Keratinocyte (primary cell): ENCODE measurements around the gene NSUN2. TPM values are rescaled to one million over a fixed set of nuclear protein-coding genes. Genes with fewer than 3 reads are reported as not detected.
"Not testable (repeated sequence)": the region's sequence is repeated elsewhere in the genome, so short reads cannot be mapped to it uniquely, and the experiment has no call there.

ENCODE experiments used
- DNase-seq: peaks from one replicate; pipeline ENCODE4 v3.0.0-alpha.2; 2011; ENCODE audit warnings: low read depth, missing footprints, low spot score
- FAIRE-seq: peaks from 2 replicates; lab custom pipeline; 2011; peaks lifted over from hg19 to GRCh38; lab: Jason Lieb, UNC
- H2AFZ ChIP-seq: 2 replicates; pipeline ENCODE4 v1.6.0; 2012; ENCODE audit warnings: low read length, control low read depth, inconsistent platforms; ENCODE audit not compliant: control insufficient read depth
- H3K27ac ChIP-seq: 2 replicates; pipeline ENCODE4 v1.5.1; 2011; ENCODE audit warnings: low read length; ENCODE audit not compliant: control insufficient read depth, insufficient read depth
- H3K27me3 ChIP-seq: 3 replicates; pipeline ENCODE4 v1.6.0; 2011; ENCODE audit warnings: low read length; ENCODE audit not compliant: control insufficient read depth, insufficient read depth; ENCODE audit errors: extremely low read depth
- H3K36me3 ChIP-seq, 2 experiments: 2 replicates in 1 of 2; 3 replicates in 1 of 2; pipeline ENCODE4 v1.5.1; 2011; ENCODE audit warnings: low read length in 2 of 2, mild to moderate bottlenecking in 1 of 2; ENCODE audit not compliant: control insufficient read depth in 2 of 2, insufficient read depth in 2 of 2; ENCODE audit errors: extremely low read depth in 1 of 2
- H3K4me1 ChIP-seq: 3 replicates; pipeline ENCODE4 v1.5.1; 2011; ENCODE audit warnings: low read length; ENCODE audit not compliant: control insufficient read depth, insufficient read depth; ENCODE audit errors: extremely low read depth
- H3K4me2 ChIP-seq: 3 replicates; pipeline ENCODE4 v1.6.0; 2011; ENCODE audit warnings: low read depth, low read length; ENCODE audit not compliant: control insufficient read depth, insufficient read depth; ENCODE audit errors: extremely low read depth
- H3K4me3 ChIP-seq, 3 experiments: fragments of 200-600 bp in 1 of 3; sonication (generic) in 1 of 3; 2 replicates in 2 of 3; 3 replicates in 1 of 3; pipeline ENCODE4 v1.5.1; 2011 to 2016; ENCODE audit warnings: low read length in 3 of 3, mild to moderate bottlenecking in 3 of 3, control low read depth in 2 of 3, inconsistent platforms in 1 of 3, low read depth in 1 of 3, mixed read lengths in 1 of 3, mixed run types in 1 of 3, moderate library complexity in 1 of 3; ENCODE audit not compliant: control insufficient read depth in 2 of 3, insufficient read depth in 2 of 3; ENCODE audit errors: extremely low read depth in 1 of 3
- H3K79me2 ChIP-seq: 2 replicates; pipeline ENCODE4 v1.6.0; 2012; ENCODE audit warnings: low read length; ENCODE audit not compliant: control insufficient read depth, insufficient read depth
- H3K9ac ChIP-seq: 3 replicates; pipeline ENCODE4 v1.6.0; 2011; ENCODE audit warnings: low read length; ENCODE audit not compliant: control insufficient read depth, insufficient read depth; ENCODE audit errors: extremely low read depth
- H3K9me1 ChIP-seq: 3 replicates; pipeline ENCODE4 v1.6.0; 2011; ENCODE audit warnings: low read length; ENCODE audit not compliant: control insufficient read depth, insufficient read depth; ENCODE audit errors: extremely low read depth
- H3K9me3 ChIP-seq: 2 replicates; pipeline ENCODE4 v1.5.1; 2012; ENCODE audit warnings: low read depth, low read length; ENCODE audit not compliant: control insufficient read depth
- H4K20me1 ChIP-seq: 3 replicates; pipeline ENCODE4 v1.6.0; 2011; ENCODE audit warnings: low read length; ENCODE audit not compliant: control insufficient read depth, insufficient read depth; ENCODE audit errors: extremely low read depth
- EZH2 ChIP-seq: IDR thresholded peaks from one replicate; pipeline ENCODE4 v1.6.1; 2012; ENCODE audit warnings: inconsistent platforms, mild to moderate bottlenecking, low read length, moderate library complexity
- dilution Hi-C: fragments of 300-500 bp; cut with MboI; formaldehyde crosslinking; loops from one replicate; pipeline ENCODE4 v1.7.0; 2020; ENCODE audit warnings: low sequenced_read_pairs; ENCODE audit not compliant: extremely low pct_ligation_motif_present
- polyA plus RNA-seq, 5 experiments: library from polyadenylated mRNA; depleted of rRNA in 3 of 5; stranded (reverse) in 3 of 5; stranded (forward) in 1 of 5; unstranded in 1 of 5; fragments of >200 nt; gene quantifications; 1 replicate in 1 of 5; 2 replicates in 3 of 5; 3 replicates in 1 of 5; pipeline versions ENCODE4 v1.2.1 to v1.2.3, GENCODE V29; 2011 to 2012; ENCODE audit warnings: missing spikeins in 2 of 5, low read depth in 1 of 5, low replicate concordance in 1 of 5
- TF ChIP-seq, protein P1 (sequence below), 3 experiments: IDR thresholded peaks in 1 of 3; conservative IDR thresholded peaks in 1 of 3; optimal IDR thresholded peaks in 1 of 3; 2 replicates in 2 of 3; 3 replicates in 1 of 3; pipeline versions ENCODE3 to v1.5.1; 2011; ENCODE audit warnings: low read length in 3 of 3, mild to moderate bottlenecking in 3 of 3, moderate library complexity in 2 of 3, control low read depth in 1 of 3, inconsistent platforms in 1 of 3; ENCODE audit not compliant: insufficient read depth in 2 of 3; ENCODE audit errors: extremely low read depth in 1 of 3

NSUN2 gene
- polyA plus RNA-seq, 1 donor (not counting 4 experiments of a cell fraction or from before 2014, with no cell fraction given) = 91.2 TPM

DNA sequence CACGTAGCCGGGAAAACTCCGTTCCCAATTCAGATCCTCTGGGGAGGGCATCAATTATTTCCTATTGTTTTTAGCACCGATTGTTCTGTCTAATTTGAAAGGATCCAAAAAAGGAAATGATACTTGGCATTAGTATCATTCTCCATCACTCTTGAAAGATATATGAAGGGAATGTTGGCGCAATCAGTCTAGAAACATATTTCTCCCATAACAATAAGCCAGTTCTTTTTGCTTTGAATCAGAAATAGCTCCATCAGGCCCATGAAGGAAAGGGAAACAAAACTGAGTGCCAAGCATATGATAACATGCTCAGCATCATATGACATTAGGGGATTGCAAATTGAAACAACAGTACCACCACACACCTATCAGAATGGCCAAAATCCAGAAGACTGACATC lies 40.2 kb upstream of the NSUN2 start:
- TF ChIP-seq, protein P1, sequence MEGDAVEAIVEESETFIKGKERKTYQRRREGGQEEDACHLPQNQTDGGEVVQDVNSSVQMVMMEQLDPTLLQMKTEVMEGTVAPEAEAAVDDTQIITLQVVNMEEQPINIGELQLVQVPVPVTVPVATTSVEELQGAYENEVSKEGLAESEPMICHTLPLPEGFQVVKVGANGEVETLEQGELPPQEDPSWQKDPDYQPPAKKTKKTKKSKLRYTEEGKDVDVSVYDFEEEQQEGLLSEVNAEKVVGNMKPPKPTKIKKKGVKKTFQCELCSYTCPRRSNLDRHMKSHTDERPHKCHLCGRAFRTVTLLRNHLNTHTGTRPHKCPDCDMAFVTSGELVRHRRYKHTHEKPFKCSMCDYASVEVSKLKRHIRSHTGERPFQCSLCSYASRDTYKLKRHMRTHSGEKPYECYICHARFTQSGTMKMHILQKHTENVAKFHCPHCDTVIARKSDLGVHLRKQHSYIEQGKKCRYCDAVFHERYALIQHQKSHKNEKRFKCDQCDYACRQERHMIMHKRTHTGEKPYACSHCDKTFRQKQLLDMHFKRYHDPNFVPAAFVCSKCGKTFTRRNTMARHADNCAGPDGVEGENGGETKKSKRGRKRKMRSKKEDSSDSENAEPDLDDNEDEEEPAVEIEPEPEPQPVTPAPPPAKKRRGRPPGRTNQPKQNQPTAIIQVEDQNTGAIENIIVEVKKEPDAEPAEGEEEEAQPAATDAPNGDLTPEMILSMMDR (optimal IDR thresholded peaks at IDR 0.05 in 1 of 3, IDR thresholded peaks at IDR 0.05 in 1 of 3, conservative IDR thresholded peaks at IDR 0.05 in 1 of 3; ENCODE audit: extremely low read depth in 1 of 3, insufficient read depth in 2 of 3, low read length in 3 of 3) = no peak
- no peak for TF ChIP-seq EZH2
- no peak for DNase-seq
- Histone ChIP-seq H3K4me2 (no peak overlapping the region), H2AFZ (no peak overlapping the region), H3K4me1 (peaks cover 12% of the 10 kb centered on the region), H3K9me1 (no peaks in the 10 kb centered on the region), H4K20me1 (no peaks in the 10 kb centered on the region), H3K79me2 (no peaks in the 10 kb centered on the region), H3K9ac (no peak overlapping the region), H3K27ac (no peak overlapping the region), H3K36me3 (peaks cover 4 to 11% of the 10 kb centered on the region in 2 experiments), H3K9me3 (no peaks in the 10 kb centered on the region), H3K4me3 (no peak overlapping the region), H3K27me3 (no peaks in the 10 kb centered on the region)
- dilution Hi-C loops = no loop called here
- no peak for FAIRE-seq

GRCh38 chr5:6668717-6669116 lies 35.9 kb upstream of the NSUN2 start:
- FAIRE-seq, dilution Hi-C loops: not testable (repeated sequence)

GRCh38 chr5:6667648-6668047 lies 34.8 kb upstream of the NSUN2 start:
- no peaks in the 10 kb centered on the region for H3K9me1 ChIP-seq
- peaks cover 7 to 18% of the 10 kb centered on the region in 2 experiments for H3K36me3 ChIP-seq
- H3K79me2 ChIP-seq = no peaks in the 10 kb centered on the region
- no peaks in the 10 kb centered on the region for H3K27me3 ChIP-seq
- no peaks in the 10 kb centered on the region for H3K4me1 ChIP-seq
- no peak overlapping the region for H3K9ac ChIP-seq
- H3K27ac ChIP-seq = no peak overlapping the region
- TF ChIP-seq, protein P1 (optimal IDR thresholded peaks at IDR 0.05 in 1 of 3, IDR thresholded peaks at IDR 0.05 in 1 of 3, conservative IDR thresholded peaks at IDR 0.05 in 1 of 3; ENCODE audit: extremely low read depth in 1 of 3, insufficient read depth in 2 of 3, low read length in 3 of 3) = no peak
- TF ChIP-seq EZH2 = no peak
- DNase-seq (no peak), FAIRE-seq (no peak)
- no peaks in the 10 kb centered on the region for H3K9me3 ChIP-seq
- dilution Hi-C loops = no loop called here
- H3K4me2 ChIP-seq = no peak overlapping the region
- H4K20me1 ChIP-seq = no peaks in the 10 kb centered on the region
- no peak overlapping the region for H3K4me3 ChIP-seq
- H2AFZ ChIP-seq = no peak overlapping the region

More at GRCh38 chr5:6668717-6669116, 35.9 kb upstream of the NSUN2 start:
- H3K4me3 ChIP-seq, H2AFZ ChIP-seq, H3K4me2 ChIP-seq, H4K20me1 ChIP-seq, DNase-seq, H3K9me1 ChIP-seq, H3K27me3 ChIP-seq, H3K27ac ChIP-seq, H3K9me3 ChIP-seq, H3K9ac ChIP-seq, H3K4me1 ChIP-seq, H3K79me2 ChIP-seq: not testable (repeated sequence)
- peaks cover 7 to 17% of the 10 kb centered on the region in 2 experiments for H3K36me3 ChIP-seq
